Astrocyte of the cerebellum (primary cell): ENCODE data around the gene MALAT1.

Experiments used
- DNase-seq: peaks from one replicate; pipeline ENCODE4 v3.0.0-alpha.2; 2011; ENCODE audit warnings: low read depth
- H3K4me3 ChIP-seq: 2 replicates; pipeline ENCODE4 v1.5.1; 2011; ENCODE audit warnings: mild to moderate bottlenecking, low read depth, low read length, moderate library complexity
- CTCF ChIP-seq: IDR thresholded peaks from 2 replicates; pipeline ENCODE4 v1.5.1; 2012; ENCODE audit warnings: low read length, low read depth, moderate library complexity, mild to moderate bottlenecking; ENCODE audit errors: missing control alignments
- in situ Hi-C: cut with HindIII; loops from 2 replicates; pipeline ENCODE4 v1.10.0; 2017; ENCODE audit warnings: low sequenced_read_pairs

Gene MALAT1

DNA sequence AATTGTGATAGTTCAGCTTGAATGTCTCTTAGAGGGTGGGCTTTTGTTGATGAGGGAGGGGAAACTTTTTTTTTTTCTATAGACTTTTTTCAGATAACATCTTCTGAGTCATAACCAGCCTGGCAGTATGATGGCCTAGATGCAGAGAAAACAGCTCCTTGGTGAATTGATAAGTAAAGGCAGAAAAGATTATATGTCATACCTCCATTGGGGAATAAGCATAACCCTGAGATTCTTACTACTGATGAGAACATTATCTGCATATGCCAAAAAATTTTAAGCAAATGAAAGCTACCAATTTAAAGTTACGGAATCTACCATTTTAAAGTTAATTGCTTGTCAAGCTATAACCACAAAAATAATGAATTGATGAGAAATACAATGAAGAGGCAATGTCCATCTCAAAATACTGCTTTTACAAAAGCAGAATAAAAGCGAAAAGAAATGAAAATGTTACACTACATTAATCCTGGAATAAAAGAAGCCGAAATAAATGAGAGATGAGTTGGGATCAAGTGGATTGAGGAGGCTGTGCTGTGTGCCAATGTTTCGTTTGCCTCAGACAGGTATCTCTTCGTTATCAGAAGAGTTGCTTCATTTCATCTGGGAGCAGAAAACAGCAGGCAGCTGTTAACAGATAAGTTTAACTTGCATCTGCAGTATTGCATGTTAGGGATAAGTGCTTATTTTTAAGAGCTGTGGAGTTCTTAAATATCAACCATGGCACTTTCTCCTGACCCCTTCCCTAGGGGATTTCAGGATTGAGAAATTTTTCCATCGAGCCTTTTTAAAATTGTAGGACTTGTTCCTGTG, 3.9 kb downstream of the MALAT1 start:
- peak overlapping the region; percentile 87 for H3K4me3 ChIP-seq
- DNase-seq: no peak
- in situ Hi-C loops: no loop called here
- no peak for TF ChIP-seq CTCF

- in situ Hi-C loops: no loop called here
- no peak for TF ChIP-seq CTCF
- DNase-seq: no peak
- H3K4me3 ChIP-seq: peak overlapping the region; percentile 87
Measured at GRCh38 chr11:65503368-65503948, 4.6 kb downstream of the MALAT1 start.

DNA sequence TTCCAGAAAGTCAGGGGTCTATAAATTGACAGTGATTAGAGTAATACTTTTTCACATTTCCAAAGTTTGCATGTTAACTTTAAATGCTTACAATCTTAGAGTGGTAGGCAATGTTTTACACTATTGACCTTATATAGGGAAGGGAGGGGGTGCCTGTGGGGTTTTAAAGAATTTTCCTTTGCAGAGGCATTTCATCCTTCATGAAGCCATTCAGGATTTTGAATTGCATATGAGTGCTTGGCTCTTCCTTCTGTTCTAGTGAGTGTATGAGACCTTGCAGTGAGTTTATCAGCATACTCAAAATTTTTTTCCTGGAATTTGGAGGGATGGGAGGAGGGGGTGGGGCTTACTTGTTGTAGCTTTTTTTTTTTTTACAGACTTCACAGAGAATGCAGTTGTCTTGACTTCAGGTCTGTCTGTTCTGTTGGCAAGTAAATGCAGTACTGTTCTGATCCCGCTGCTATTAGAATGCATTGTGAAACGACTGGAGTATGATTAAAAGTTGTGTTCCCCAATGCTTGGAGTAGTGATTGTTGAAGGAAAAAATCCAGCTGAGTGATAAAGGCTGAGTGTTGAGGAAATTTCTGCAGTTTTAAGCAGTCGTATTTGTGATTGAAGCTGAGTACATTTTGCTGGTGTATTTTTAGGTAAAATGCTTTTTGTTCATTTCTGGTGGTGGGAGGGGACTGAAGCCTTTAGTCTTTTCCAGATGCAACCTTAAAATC, 5.3 kb downstream of the MALAT1 start:
- no peak for DNase-seq
- in situ Hi-C loops: no loop called here
- no peak for TF ChIP-seq CTCF
- H3K4me3 ChIP-seq: peak overlapping the region; percentile 87

DNA sequence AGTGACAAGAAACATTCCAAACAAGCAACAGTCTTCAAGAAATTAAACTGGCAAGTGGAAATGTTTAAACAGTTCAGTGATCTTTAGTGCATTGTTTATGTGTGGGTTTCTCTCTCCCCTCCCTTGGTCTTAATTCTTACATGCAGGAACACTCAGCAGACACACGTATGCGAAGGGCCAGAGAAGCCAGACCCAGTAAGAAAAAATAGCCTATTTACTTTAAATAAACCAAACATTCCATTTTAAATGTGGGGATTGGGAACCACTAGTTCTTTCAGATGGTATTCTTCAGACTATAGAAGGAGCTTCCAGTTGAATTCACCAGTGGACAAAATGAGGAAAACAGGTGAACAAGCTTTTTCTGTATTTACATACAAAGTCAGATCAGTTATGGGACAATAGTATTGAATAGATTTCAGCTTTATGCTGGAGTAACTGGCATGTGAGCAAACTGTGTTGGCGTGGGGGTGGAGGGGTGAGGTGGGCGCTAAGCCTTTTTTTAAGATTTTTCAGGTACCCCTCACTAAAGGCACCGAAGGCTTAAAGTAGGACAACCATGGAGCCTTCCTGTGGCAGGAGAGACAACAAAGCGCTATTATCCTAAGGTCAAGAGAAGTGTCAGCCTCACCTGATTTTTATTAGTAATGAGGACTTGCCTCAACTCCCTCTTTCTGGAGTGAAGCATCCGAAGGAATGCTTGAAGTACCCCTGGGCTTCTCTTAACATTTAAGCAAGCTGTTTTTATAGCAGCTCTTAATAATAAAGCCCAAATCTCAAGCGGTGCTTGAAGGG, 6.0 kb downstream of the MALAT1 start:
- TF ChIP-seq CTCF: no peak
- no peak for DNase-seq
- peak overlapping the region; percentile 87 for H3K4me3 ChIP-seq
- in situ Hi-C loops: no loop called here

- TF ChIP-seq CTCF: no peak
- no peak for DNase-seq
- peak overlapping the region; percentile 87 for H3K4me3 ChIP-seq
Measured at GRCh38 chr11:65505466-65506289, 6.8 kb downstream of the MALAT1 start.

GRCh38 chr11:65506290-65506771, 7.5 kb downstream of the MALAT1 start:
- H3K4me3 ChIP-seq: peak overlapping the region; percentile 87
- DNase-seq: no peak
- no peak for TF ChIP-seq CTCF
- in situ Hi-C loops: no loop called here

More at GRCh38 chr11:65505466-65506289, 6.8 kb downstream of the MALAT1 start:
- in situ Hi-C loops: no loop called here
